HepG2 (cell line): ENCODE data around the gene LARP1. TPM values are rescaled to one million over a fixed set of nuclear protein-coding genes. Genes with fewer than 3 reads are reported as not detected.
A peak's percentile ranks its signal among the peaks of the same experiment; 100 is the strongest.
"Not testable (repeated sequence)": the region's sequence is repeated elsewhere in the genome, so short reads cannot be mapped to it uniquely, and the experiment has no call there.

Source experiments
- ATAC-seq: fragments of 200-7000 bp; cut with Tn5 transposase; 3 replicates; pipeline ENCODE4 v1.9.1; 2020; ENCODE audit warnings: mild to moderate bottlenecking, moderate library complexity
- BruUV-seq: library from RNA; stranded (reverse); fragments of 400-500 nt; replicated peaks from 2 replicates; lab custom pipeline; 2021; lab: Mats Ljungman, UMichigan
- CTCF ChIA-PET: fragments of 300-600 bp; formaldehyde crosslinking; extraction: SDS; loops from one replicate; lab custom pipeline; 2021; ENCODE audit warnings: low total read pairs, inconsistent platforms, low intra/inter-chr PET ratio; lab: Yijun Ruan, JAX
- POLR2A ChIA-PET: fragments of 350-600 bp; sonication (Branson Sonifier 250); formaldehyde crosslinking; loops from one replicate; lab custom pipeline; 2020; ENCODE audit warnings: antibody characterized with exemption, inconsistent platforms; lab: Yijun Ruan, JAX
- DNase-seq: peaks from one replicate; pipeline ENCODE4 v3.0.0-alpha.2; 2015; ENCODE audit warnings: low spot score
- FAIRE-seq: peaks from 3 replicates; lab custom pipeline; 2011; peaks lifted over from hg19 to GRCh38; lab: Jason Lieb, UNC
- H2AFZ ChIP-seq: one replicate; pipeline ENCODE4 v1.6.1; 2011; ENCODE audit warnings: low read length, inconsistent platforms
- H3K27ac ChIP-seq: fragments of 300-600 bp; 3 replicates; pipeline ENCODE4 v1.8.0; 2011; ENCODE audit warnings: mixed run types, mild to moderate bottlenecking, mixed read lengths, low read length, inconsistent platforms; ENCODE audit not compliant: insufficient read depth; ENCODE audit errors: extremely low read length
- H3K27me3 ChIP-seq, 2 experiments: fragments of 200-600 bp in 1 of 2; 2 replicates in 1 of 2; 3 replicates in 1 of 2; pipeline versions ENCODE4 v1.6.0 to v1.8.0; 2011; ENCODE audit warnings: low read length in 2 of 2, mild to moderate bottlenecking in 2 of 2, moderate library complexity in 2 of 2, inconsistent platforms in 1 of 2; ENCODE audit not compliant: insufficient read depth in 2 of 2, control insufficient read depth in 1 of 2
- H3K36me3 ChIP-seq, 2 experiments: fragments of 200-600 bp in 1 of 2; replicated peaks in 1 of 2; 2 replicates in 1 of 2; 3 replicates in 1 of 2; pipeline versions ENCODE4 v1.5.1 to v1.8.0; 2011; ENCODE audit warnings: low read length in 2 of 2, inconsistent platforms in 1 of 2; ENCODE audit not compliant: insufficient read depth in 2 of 2, control insufficient read depth in 1 of 2
- H3K4me1 ChIP-seq: 2 replicates; pipeline ENCODE4 v1.5.1; 2012; ENCODE audit warnings: low read length, inconsistent platforms; ENCODE audit not compliant: insufficient read depth
- H3K4me2 ChIP-seq: 2 replicates; pipeline ENCODE4 v1.6.0; 2011; ENCODE audit warnings: low read depth, low read length, inconsistent platforms
- H3K4me3 ChIP-seq, 3 experiments: fragments of 200-600 bp in 1 of 3; sonication (generic), shearing (Covaris generic) in 1 of 3; replicated peaks in 1 of 3; 2 replicates each; pipeline ENCODE4 v1.5.1; 2011 to 2016; ENCODE audit warnings: low read length in 3 of 3, inconsistent platforms in 2 of 3, low read depth in 2 of 3, mild to moderate bottlenecking in 2 of 3, control low read depth in 1 of 3, mixed read lengths in 1 of 3; ENCODE audit not compliant: insufficient read depth in 1 of 3
- H3K79me2 ChIP-seq: one replicate; pipeline ENCODE4 v1.6.1; 2011; ENCODE audit warnings: low read length, inconsistent platforms; ENCODE audit not compliant: insufficient read depth
- H3K9ac ChIP-seq: 2 replicates; pipeline ENCODE4 v1.6.0; 2011; ENCODE audit warnings: mild to moderate bottlenecking, low read depth, low read length, inconsistent platforms; ENCODE audit not compliant: insufficient read depth
- H3K9me3 ChIP-seq: 2 replicates; pipeline ENCODE4 v1.5.1; 2012; ENCODE audit warnings: mild to moderate bottlenecking, low read length
- H4K20me1 ChIP-seq: 2 replicates; pipeline ENCODE4 v1.6.0; 2011; ENCODE audit warnings: inconsistent platforms, mild to moderate bottlenecking, low read length, moderate library complexity; ENCODE audit not compliant: insufficient read depth
- CHCHD3 ChIP-seq: sonication (generic); formaldehyde crosslinking; IDR thresholded peaks from 2 replicates; pipeline ENCODE4 v1.8.0; 2022; ENCODE audit warnings: mild to moderate bottlenecking, missing genetic modification reagents, moderate library complexity
- HNRNPLL ChIP-seq: fragments of 200-400 bp; formaldehyde crosslinking; IDR thresholded peaks from 2 replicates; pipeline ENCODE4 v1.6.1; 2017; ENCODE audit warnings: mild to moderate bottlenecking, low read depth, low read length; ENCODE audit not compliant: poor library complexity, severe bottlenecking
- MEF2D ChIP-seq: sonication (generic); formaldehyde crosslinking; IDR thresholded peaks from 2 replicates; pipeline ENCODE4 v1.5.1; 2020; ENCODE audit warnings: mild to moderate bottlenecking, missing genetic modification reagents
- ONECUT2 ChIP-seq: sonication (generic); formaldehyde crosslinking; IDR thresholded peaks from 2 replicates; pipeline ENCODE4 v1.4.0; 2020; ENCODE audit warnings: missing genetic modification reagents
- SNAPC5 ChIP-seq: sonication (generic); formaldehyde crosslinking; IDR thresholded peaks from 2 replicates; pipeline ENCODE4 v1.8.1; 2023; ENCODE audit warnings: mild to moderate bottlenecking, missing genetic modification reagents, borderline replicate concordance
- ZEB1 ChIP-seq: IDR thresholded peaks from 2 replicates; pipeline ENCODE4 v1.6.1; 2012; ENCODE audit warnings: mild to moderate bottlenecking, low read depth, inconsistent platforms; ENCODE audit not compliant: insufficient replicate concordance
- ZNF30 ChIP-seq: sonication (generic); formaldehyde crosslinking; IDR thresholded peaks from 2 replicates; pipeline ENCODE4 v1.5.0; 2020; ENCODE audit warnings: mild to moderate bottlenecking, missing genetic modification reagents
- ZNF382 ChIP-seq: sonication (generic); formaldehyde crosslinking; IDR thresholded peaks from 2 replicates; pipeline ENCODE4 v1.5.0; 2020; ENCODE audit warnings: missing genetic modification reagents, mild to moderate bottlenecking, borderline replicate concordance
- WGBS: methylation state at CpG from one replicate; pipeline ENCODE4 v1.1.6; 2017; ENCODE audit warnings: low lambda C conversion rate; 5-methylcytosine and 5-hydroxymethylcytosine counted together
- in situ Hi-C: cut with HindIII; loops from 2 replicates; pipeline ENCODE4 v1.10.0; 2017; ENCODE audit warnings: low pct_unique_long_range_greater_than_20kb; ENCODE audit not compliant: extremely low pct_ligation_motif_present
- intact Hi-C: fragments of 100-400 bp; cut with micrococcal nuclease; formaldehyde crosslinking; loops from one replicate; pipeline ENCODE4 v1.10.0; 2022; ENCODE audit not compliant: unreplicated experiment
- polyA plus RNA-seq, 8 experiments: library from polyadenylated mRNA; depleted of rRNA in 3 of 8; stranded (reverse) in 7 of 8; unstranded in 1 of 8; fragments of >200 nt; fragmentation: Illumina TruSeq in 4 of 8; extraction: Trizol in 4 of 8; gene quantifications; 2 replicates each; pipeline versions ENCODE4 v1.2.1 to v1.2.3, GENCODE V29; 2011 to 2016; ENCODE audit warnings: low read depth in 4 of 8, missing spikeins in 1 of 8, mixed read lengths in 1 of 8; ENCODE audit not compliant: insufficient read depth in 1 of 8
- total RNA-seq, 5 experiments: library from RNA; depleted of rRNA; stranded (reverse); fragments of >200 nt; fragmentation: Illumina TruSeq; extraction: Trizol; gene quantifications; 2 replicates each; pipeline ENCODE4 v1.2.3, GENCODE V29; 2016; ENCODE audit warnings: low read depth in 1 of 5
- TF ChIP-seq, protein P1 (sequence below): sonication (generic); formaldehyde crosslinking; IDR thresholded peaks from 2 replicates; pipeline ENCODE4 v1.5.0; 2020; ENCODE audit warnings: mild to moderate bottlenecking, missing genetic modification reagents

LARP1 gene
- total and polyA plus RNA-seq, 2 of the 13 experiments (the other 11 are each of a cell fraction or from before 2014, with no cell fraction given), result 45.2 to 61.4 TPM

DNA sequence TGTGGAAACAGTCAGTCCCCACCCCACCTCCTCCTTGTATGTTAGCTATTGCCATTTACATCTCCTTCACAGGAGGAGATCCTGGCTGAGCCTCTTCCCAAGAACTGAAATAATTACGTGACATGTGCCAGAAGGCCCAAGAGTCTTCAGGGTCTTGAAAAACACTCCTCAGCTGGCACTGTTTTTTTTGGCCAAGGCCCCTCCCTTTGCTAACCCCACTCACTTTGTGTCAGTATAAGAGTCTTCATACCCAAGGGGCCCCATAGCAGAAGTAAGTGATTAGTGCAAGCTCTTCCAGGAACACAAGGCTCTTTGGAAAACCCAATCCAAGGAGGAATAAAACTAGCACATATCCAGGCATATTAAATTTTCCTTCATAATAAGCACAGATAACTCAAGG, 5.7 kb upstream of the LARP1 start (continued):
- TF ChIP-seq ZEB1 (no peak), ZNF30 (CRISPR knock-in tag) (no peak), MEF2D (no peak), ONECUT2 (CRISPR knock-in tag) (no peak), CHCHD3 (CRISPR knock-in tag) (no peak), HNRNPLL (no peak), ZNF382 (CRISPR knock-in tag) (no peak), SNAPC5 (no peak)

- in situ Hi-C loops, result loop anchor here (10.0 kb wide), 1 partner anchor 96 kb away; no protein-coding TSS in a partner anchor
- ATAC-seq, BruUV-seq, H3K9me3 ChIP-seq, H4K20me1 ChIP-seq, POLR2A ChIA-PET, H3K79me2 ChIP-seq, H3K27me3 ChIP-seq, H3K4me3 ChIP-seq, H3K27ac ChIP-seq, H3K36me3 ChIP-seq, FAIRE-seq, H3K9ac ChIP-seq, CTCF ChIA-PET, H3K4me2 ChIP-seq, DNase-seq, H2AFZ ChIP-seq, intact Hi-C loops: not testable (repeated sequence)
- TF ChIP-seq, protein P1, sequence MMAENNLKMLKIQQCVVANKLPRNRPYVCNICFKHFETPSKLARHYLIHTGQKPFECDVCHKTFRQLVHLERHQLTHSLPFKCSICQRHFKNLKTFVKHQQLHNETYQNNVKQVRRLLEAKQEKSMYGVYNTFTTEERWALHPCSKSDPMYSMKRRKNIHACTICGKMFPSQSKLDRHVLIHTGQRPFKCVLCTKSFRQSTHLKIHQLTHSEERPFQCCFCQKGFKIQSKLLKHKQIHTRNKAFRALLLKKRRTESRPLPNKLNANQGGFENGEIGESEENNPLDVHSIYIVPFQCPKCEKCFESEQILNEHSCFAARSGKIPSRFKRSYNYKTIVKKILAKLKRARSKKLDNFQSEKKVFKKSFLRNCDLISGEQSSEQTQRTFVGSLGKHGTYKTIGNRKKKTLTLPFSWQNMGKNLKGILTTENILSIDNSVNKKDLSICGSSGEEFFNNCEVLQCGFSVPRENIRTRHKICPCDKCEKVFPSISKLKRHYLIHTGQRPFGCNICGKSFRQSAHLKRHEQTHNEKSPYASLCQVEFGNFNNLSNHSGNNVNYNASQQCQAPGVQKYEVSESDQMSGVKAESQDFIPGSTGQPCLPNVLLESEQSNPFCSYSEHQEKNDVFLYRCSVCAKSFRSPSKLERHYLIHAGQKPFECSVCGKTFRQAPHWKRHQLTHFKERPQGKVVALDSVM (CRISPR knock-in tag), result peak; percentile 30; the same call in 1 of the 2 replicates
- whole genome bisulfite sequencing, result 87% methylated on average over 2 of the region's 2 CpGs
- H3K4me1 ChIP-seq, result peaks cover 29% of the 10 kb centered on the region
Observed at GRCh38 chr5:154750641-154751040, 4.5 kb upstream of the LARP1 start.
